Chondrocyte (in vitro differentiated cells): Measurements from ENCODE around the gene RRP1. TPM values are rescaled to one million over a fixed set of nuclear protein-coding genes. Genes with fewer than 3 reads are reported as not detected.

Experiments used
- DNase-seq: peaks from one replicate; pipeline ENCODE4 v3.0.0; 2021; ENCODE audit warnings: mixed read lengths, low spot score
- H3K27ac Mint-ChIP-seq: one replicate; pipeline ENCODE4 v1.8.0; 2021; ENCODE audit warnings: mild to moderate bottlenecking, moderate library complexity, mixed read lengths; ENCODE audit not compliant: unreplicated experiment
- H3K27me3 Mint-ChIP-seq: 2 replicates; pipeline ENCODE4 v1.8.0; 2021; ENCODE audit warnings: low read depth, mixed read lengths
- H3K36me3 Mint-ChIP-seq: 2 replicates; pipeline ENCODE4 v1.8.0; 2021; ENCODE audit warnings: low read depth, mixed read lengths
- H3K4me1 Mint-ChIP-seq: 2 replicates; pipeline ENCODE4 v1.8.0; 2021; ENCODE audit warnings: low read depth, mild to moderate bottlenecking, mixed read lengths
- H3K4me3 Mint-ChIP-seq: one replicate; pipeline ENCODE4 v1.8.0; 2021; ENCODE audit warnings: mild to moderate bottlenecking, moderate library complexity, mixed read lengths; ENCODE audit not compliant: unreplicated experiment
- H3K9me3 Mint-ChIP-seq: 2 replicates; pipeline ENCODE4 v1.8.0; 2021; ENCODE audit warnings: low read depth, mixed read lengths
- CTCF ChIP-seq: fragments of 200-600 bp; sonication (generic); IDR thresholded peaks from 2 replicates; pipeline ENCODE4 v1.5.0; 2021; ENCODE audit warnings: antibody characterized with exemption, mild to moderate bottlenecking, moderate library complexity
- total RNA-seq: library from RNA; stranded (reverse); gene quantifications from 3 replicates; pipeline ENCODE4 v1.2.1, GENCODE V29; 2021

The RRP1 gene
- total RNA-seq, 1 donor from 2014 or later, result 19.2 TPM

- DNase-seq, result no peak
- no peak overlapping the region for H3K27ac Mint-ChIP-seq
- H3K4me3 Mint-ChIP-seq, result no peak overlapping the region
- peaks cover 5% of the 10 kb centered on the region for H3K36me3 Mint-ChIP-seq
- H3K27me3 Mint-ChIP-seq, result peaks cover 3% of the 10 kb centered on the region
- peaks cover 9% of the 10 kb centered on the region for H3K9me3 Mint-ChIP-seq
- peaks cover 7% of the 10 kb centered on the region for H3K4me1 Mint-ChIP-seq
- no peak for TF ChIP-seq CTCF
Observed at GRCh38 chr21:43814215-43815106, 25.1 kb downstream of the RRP1 start.

GRCh38 chr21:43815107-43815613, 25.8 kb downstream of the RRP1 start:
- H3K27ac Mint-ChIP-seq, result no peak overlapping the region
- no peak for TF ChIP-seq CTCF
- H3K4me1 Mint-ChIP-seq, result peaks cover 7% of the 10 kb centered on the region
- H3K36me3 Mint-ChIP-seq, result peaks cover 5% of the 10 kb centered on the region
- DNase-seq, result no peak
- peaks cover 9% of the 10 kb centered on the region for H3K9me3 Mint-ChIP-seq
- no peak overlapping the region for H3K4me3 Mint-ChIP-seq
- H3K27me3 Mint-ChIP-seq, result peaks cover 3% of the 10 kb centered on the region

GRCh38 chr21:43815991-43816390, 26.6 kb downstream of the RRP1 start:
- no peak for TF ChIP-seq CTCF
- Mint-ChIP-seq H3K27ac (no peak overlapping the region), H3K36me3 (peaks cover 5% of the 10 kb centered on the region), H3K27me3 (peaks cover 3% of the 10 kb centered on the region), H3K9me3 (peaks cover 9% of the 10 kb centered on the region), H3K4me3 (no peak overlapping the region), H3K4me1 (peaks cover 2% of the 10 kb centered on the region)
- DNase-seq, result no peak

GRCh38 chr21:43816611-43817071, 27.3 kb downstream of the RRP1 start:
- H3K36me3 Mint-ChIP-seq, result peaks cover 5% of the 10 kb centered on the region
- peaks cover 9% of the 10 kb centered on the region for H3K9me3 Mint-ChIP-seq
- peaks cover 2% of the 10 kb centered on the region for H3K4me1 Mint-ChIP-seq
- peak; percentile 9 for TF ChIP-seq CTCF
- no peak overlapping the region for H3K4me3 Mint-ChIP-seq
- H3K27ac Mint-ChIP-seq, result no peak overlapping the region
- DNase-seq, result no peak
- H3K27me3 Mint-ChIP-seq, result peaks cover 3% of the 10 kb centered on the region

GRCh38 chr21:43817157-43818086, 28.0 kb downstream of the RRP1 start:
- H3K36me3 Mint-ChIP-seq, result peaks cover 5% of the 10 kb centered on the region
- TF ChIP-seq CTCF, result no peak
- H3K4me1 Mint-ChIP-seq, result peaks cover 2% of the 10 kb centered on the region
- peaks cover 9% of the 10 kb centered on the region for H3K9me3 Mint-ChIP-seq
- no peak for DNase-seq
- no peak overlapping the region for H3K4me3 Mint-ChIP-seq
- H3K27me3 Mint-ChIP-seq, result peaks cover 3% of the 10 kb centered on the region
- H3K27ac Mint-ChIP-seq, result no peak overlapping the region
